ENCODE results near the gene IRGM.
"Not testable (repeated sequence)": the region's sequence is repeated elsewhere in the genome, so short reads cannot be mapped to it uniquely, and the experiment has no call there.

IRGM gene

GRCh38 chr5:150845185-150845859 lies 999 bp upstream of the IRGM start:
- H3K36me3 ChIP-seq (ENCODE audit: insufficient read depth, low read length); H3K4me2 ChIP-seq (ENCODE audit: low read length); H3K4me3 ChIP-seq (ENCODE audit: low read length); H3K9me3 ChIP-seq (replicated peaks; ENCODE audit: low read length); H3K4me1 ChIP-seq (ENCODE audit: control insufficient read depth, insufficient read depth, low read length); H3K9ac ChIP-seq (ENCODE audit: low read depth, low read length): not testable (repeated sequence)
- H3K27me3 ChIP-seq (ENCODE audit: control insufficient read depth, insufficient read depth, low read length) = peaks cover 34% of the 10 kb centered on the region

GRCh38 chr5:150846654-150847333 lies 473 bp downstream of the IRGM start:
- no peaks in the 10 kb centered on the region for H3K4me1 ChIP-seq (ENCODE audit: control insufficient read depth, insufficient read depth, low read length)

GRCh38 chr5:150847334-150847695 lies 994 bp downstream of the IRGM start:
- H3K4me3 ChIP-seq (ENCODE audit: low read length) = no peak overlapping the region
- no peak overlapping the region for H3K4me2 ChIP-seq (ENCODE audit: low read length)
- no peaks in the 10 kb centered on the region for H3K9me3 ChIP-seq (replicated peaks; ENCODE audit: low read length)
- H3K4me1 ChIP-seq (ENCODE audit: control insufficient read depth, insufficient read depth, low read length) = no peaks in the 10 kb centered on the region
- H3K36me3 ChIP-seq (ENCODE audit: insufficient read depth, low read length) = no peaks in the 10 kb centered on the region
- no peak overlapping the region for H3K9ac ChIP-seq (ENCODE audit: low read depth, low read length)
- peaks cover 37% of the 10 kb centered on the region for H3K27me3 ChIP-seq (ENCODE audit: control insufficient read depth, insufficient read depth, low read length)

More at GRCh38 chr5:150846654-150847333, 473 bp downstream of the IRGM start:
- no peak overlapping the region for H3K4me3 ChIP-seq (ENCODE audit: low read length)
- H3K27me3 ChIP-seq (ENCODE audit: control insufficient read depth, insufficient read depth, low read length) = peaks cover 32% of the 10 kb centered on the region
- H3K9ac ChIP-seq (ENCODE audit: low read depth, low read length) = no peak overlapping the region
- H3K9me3 ChIP-seq (replicated peaks; ENCODE audit: low read length) = no peaks in the 10 kb centered on the region
- H3K4me2 ChIP-seq (ENCODE audit: low read length) = no peak overlapping the region
- no peaks in the 10 kb centered on the region for H3K36me3 ChIP-seq (ENCODE audit: insufficient read depth, low read length)

GRCh38 chr5:150848271-150848670 lies 1.9 kb downstream of the IRGM start:
- Histone ChIP-seq H3K27me3 (ENCODE audit: control insufficient read depth, insufficient read depth, low read length) (peaks cover 39% of the 10 kb centered on the region), H3K4me2 (ENCODE audit: low read length) (no peak overlapping the region), H3K9ac (ENCODE audit: low read depth, low read length) (no peak overlapping the region), H3K9me3 (replicated peaks; ENCODE audit: low read length) (no peaks in the 10 kb centered on the region), H3K4me3 (ENCODE audit: low read length) (no peak overlapping the region), H3K36me3 (ENCODE audit: insufficient read depth, low read length) (no peaks in the 10 kb centered on the region), H3K4me1 (ENCODE audit: control insufficient read depth, insufficient read depth, low read length) (no peaks in the 10 kb centered on the region)

DNA sequence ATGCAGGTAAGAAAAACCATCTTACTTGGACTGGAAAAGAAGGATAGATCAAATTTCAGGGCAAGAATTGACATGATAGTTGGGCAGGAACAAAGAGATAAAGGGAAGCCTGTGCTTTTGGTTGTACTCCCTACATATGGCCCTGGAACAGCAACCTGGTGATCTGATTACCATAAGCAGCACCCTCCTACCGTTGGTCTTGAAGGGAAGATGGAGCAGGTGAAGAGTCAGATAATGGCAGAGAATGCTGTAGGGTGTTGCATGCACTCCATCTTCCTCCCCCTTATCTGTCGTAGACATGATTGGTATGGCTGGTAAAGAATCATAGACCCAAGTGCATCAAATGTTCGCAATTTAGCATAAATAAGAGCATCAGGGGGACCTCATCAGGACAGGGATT lies 4.7 kb downstream of the IRGM start:
- no peak overlapping the region for H3K9ac ChIP-seq (ENCODE audit: low read depth, low read length)
- H3K36me3 ChIP-seq (ENCODE audit: insufficient read depth, low read length) = no peaks in the 10 kb centered on the region
- no peaks in the 10 kb centered on the region for H3K4me1 ChIP-seq (ENCODE audit: control insufficient read depth, insufficient read depth, low read length)
- H3K4me3 ChIP-seq (ENCODE audit: low read length) = no peak overlapping the region
- H3K4me2 ChIP-seq (ENCODE audit: low read length) = no peak overlapping the region
- H3K27me3 ChIP-seq (ENCODE audit: control insufficient read depth, insufficient read depth, low read length) = peaks cover 42% of the 10 kb centered on the region
- H3K9me3 ChIP-seq (replicated peaks; ENCODE audit: low read length) = no peaks in the 10 kb centered on the region

GRCh38 chr5:150853561-150853960 lies 7.2 kb downstream of the IRGM start:
- no peak overlapping the region for H3K4me3 ChIP-seq (ENCODE audit: low read length)
- no peaks in the 10 kb centered on the region for H3K4me1 ChIP-seq (ENCODE audit: control insufficient read depth, insufficient read depth, low read length)
- H3K36me3 ChIP-seq (ENCODE audit: insufficient read depth, low read length) = no peaks in the 10 kb centered on the region
- peaks cover 32% of the 10 kb centered on the region for H3K27me3 ChIP-seq (ENCODE audit: control insufficient read depth, insufficient read depth, low read length)
- no peak overlapping the region for H3K4me2 ChIP-seq (ENCODE audit: low read length)
- no peaks in the 10 kb centered on the region for H3K9me3 ChIP-seq (replicated peaks; ENCODE audit: low read length)
- H3K9ac ChIP-seq (ENCODE audit: low read depth, low read length) = no peak overlapping the region

DNA sequence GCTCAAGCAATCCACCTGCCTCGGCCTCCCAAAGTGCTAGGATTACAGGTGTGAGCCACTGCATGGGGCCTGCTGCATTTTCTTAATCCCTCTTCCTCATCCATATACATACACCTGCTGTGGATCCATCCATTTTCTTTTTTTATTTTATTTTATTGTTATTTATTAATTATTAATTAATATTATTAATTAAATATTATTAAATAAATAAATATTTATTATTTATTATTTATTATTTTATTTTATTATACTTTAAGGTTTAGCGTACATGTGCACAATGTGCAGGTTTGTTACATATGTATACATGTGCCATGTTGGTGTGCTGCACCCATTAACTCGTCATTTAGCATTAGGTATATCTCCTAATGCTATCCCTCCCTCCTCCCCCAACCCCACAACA lies 10.4 kb downstream of the IRGM start:
- H3K36me3 ChIP-seq (ENCODE audit: insufficient read depth, low read length); H3K4me1 ChIP-seq (ENCODE audit: control insufficient read depth, insufficient read depth, low read length); H3K9me3 ChIP-seq (replicated peaks; ENCODE audit: low read length); H3K4me2 ChIP-seq (ENCODE audit: low read length); H3K4me3 ChIP-seq (ENCODE audit: low read length); H3K9ac ChIP-seq (ENCODE audit: low read depth, low read length): not testable (repeated sequence)
- H3K27me3 ChIP-seq (ENCODE audit: control insufficient read depth, insufficient read depth, low read length) = peaks cover 12% of the 10 kb centered on the region

DNA sequence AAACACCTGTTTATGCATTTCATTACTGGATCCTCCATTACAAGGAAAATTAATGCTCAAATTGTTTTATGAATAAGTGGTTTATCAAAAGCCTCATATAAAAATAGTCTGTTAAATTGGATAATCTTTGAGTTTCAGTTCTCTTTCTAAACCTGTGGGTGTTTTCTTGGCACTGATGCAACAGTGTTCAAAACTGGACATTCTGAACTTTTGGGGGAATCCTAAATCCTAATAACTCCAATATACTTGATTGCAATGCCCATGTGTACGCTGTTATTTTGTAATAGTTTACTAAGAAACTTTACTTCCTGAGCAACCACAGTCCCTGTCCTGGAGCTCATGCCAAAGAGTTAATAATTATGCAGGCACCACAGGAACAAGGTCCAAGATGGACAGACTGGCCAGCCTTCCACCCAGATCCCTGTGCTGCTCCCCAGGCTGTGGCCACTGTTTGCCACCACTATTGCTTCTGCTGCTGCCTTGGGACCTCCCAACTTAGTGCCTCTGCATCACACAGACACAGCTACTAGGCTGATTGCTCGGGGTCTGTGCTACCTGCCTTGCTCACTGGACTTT lies 14.0 kb downstream of the IRGM start:
- Histone ChIP-seq H3K36me3 (ENCODE audit: insufficient read depth, low read length) (no peaks in the 10 kb centered on the region), H3K9ac (ENCODE audit: low read depth, low read length) (no peak overlapping the region), H3K9me3 (replicated peaks; ENCODE audit: low read length) (no peaks in the 10 kb centered on the region), H3K4me3 (ENCODE audit: low read length) (no peak overlapping the region), H3K4me2 (ENCODE audit: low read length) (no peak overlapping the region), H3K4me1 (ENCODE audit: control insufficient read depth, insufficient read depth, low read length) (no peaks in the 10 kb centered on the region), H3K27me3 (ENCODE audit: control insufficient read depth, insufficient read depth, low read length) (no peaks in the 10 kb centered on the region)

DNA sequence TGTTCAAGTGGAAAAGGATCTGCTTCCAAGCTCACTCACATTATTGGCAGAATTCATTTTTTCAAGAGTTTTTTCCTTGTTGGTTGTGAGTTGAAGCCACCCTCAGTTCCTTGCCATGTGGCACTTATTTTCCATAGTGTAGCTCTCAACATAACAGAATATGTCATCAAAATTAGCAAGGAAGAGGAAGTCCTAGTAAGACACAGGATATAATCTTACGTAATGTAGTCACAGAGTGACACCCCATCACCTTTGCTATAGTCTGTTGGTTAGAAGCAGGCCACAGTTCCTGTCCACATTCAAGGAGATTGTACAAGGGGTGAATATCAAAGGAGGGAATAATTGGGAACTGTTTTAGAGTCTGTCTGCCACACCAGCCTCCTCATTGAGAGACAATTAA lies 15.7 kb downstream of the IRGM start:
- Histone ChIP-seq H3K4me3 (ENCODE audit: low read length) (no peak overlapping the region), H3K4me2 (ENCODE audit: low read length) (no peak overlapping the region), H3K4me1 (ENCODE audit: control insufficient read depth, insufficient read depth, low read length) (no peaks in the 10 kb centered on the region), H3K36me3 (ENCODE audit: insufficient read depth, low read length) (no peaks in the 10 kb centered on the region), H3K27me3 (ENCODE audit: control insufficient read depth, insufficient read depth, low read length) (no peaks in the 10 kb centered on the region), H3K9ac (ENCODE audit: low read depth, low read length) (no peak overlapping the region), H3K9me3 (replicated peaks; ENCODE audit: low read length) (no peaks in the 10 kb centered on the region)

- H3K4me2 ChIP-seq (ENCODE audit: low read length) = no peak overlapping the region
- no peaks in the 10 kb centered on the region for H3K36me3 ChIP-seq (ENCODE audit: insufficient read depth, low read length)
- H3K4me3 ChIP-seq (ENCODE audit: low read length) = no peak overlapping the region
- H3K9me3 ChIP-seq (replicated peaks; ENCODE audit: low read length) = no peaks in the 10 kb centered on the region
- H3K27me3 ChIP-seq (ENCODE audit: control insufficient read depth, insufficient read depth, low read length) = no peaks in the 10 kb centered on the region
- H3K4me1 ChIP-seq (ENCODE audit: control insufficient read depth, insufficient read depth, low read length) = no peaks in the 10 kb centered on the region
- H3K9ac ChIP-seq (ENCODE audit: low read depth, low read length) = no peak overlapping the region
These were observed 33.0 kb downstream of the IRGM start for GRCh38 chr5:150879358-150879757.

GRCh38 chr5:150895431-150896428 lies 49.4 kb downstream of the IRGM start:
- no peak overlapping the region for H3K9ac ChIP-seq (ENCODE audit: low read depth, low read length)
- H3K9me3 ChIP-seq (replicated peaks; ENCODE audit: low read length) = peaks cover 72% of the 10 kb centered on the region
- no peak overlapping the region for H3K4me3 ChIP-seq (ENCODE audit: low read length)

More at GRCh38 chr5:150895431-150896428, 49.4 kb downstream of the IRGM start:
- H3K4me1 ChIP-seq (ENCODE audit: control insufficient read depth, insufficient read depth, low read length) = no peaks in the 10 kb centered on the region
- H3K4me2 ChIP-seq (ENCODE audit: low read length) = no peak overlapping the region
- H3K36me3 ChIP-seq (ENCODE audit: insufficient read depth, low read length) = peaks cover 41% of the 10 kb centered on the region
- H3K27me3 ChIP-seq (ENCODE audit: control insufficient read depth, insufficient read depth, low read length) = no peaks in the 10 kb centered on the region
